HG03469 (cell line): ENCODE measurements around the gene PSMD13.
"Not testable (repeated sequence)": the region's sequence is repeated elsewhere in the genome, so short reads cannot be mapped to it uniquely, and the experiment has no call there.

Experiments used
- ATAC-seq: cut with Tn5 transposase; IDR thresholded peaks from one replicate; pipeline ENCODE4 v1.9.1; 2021; ENCODE audit warnings: mild to moderate bottlenecking, moderate library complexity, moderate number of reproducible peaks; ENCODE audit not compliant: unreplicated experiment

PSMD13 gene

GRCh38 chr11:285894-286220 is 49.1 kb downstream of the PSMD13 start:
- ATAC-seq = no peak

- not testable (repeated sequence) for ATAC-seq
Measured at GRCh38 chr11:286977-287820, 50.4 kb downstream of the PSMD13 start.

- no peak for ATAC-seq
Measured at GRCh38 chr11:287821-288477, 51.2 kb downstream of the PSMD13 start.

GRCh38 chr11:288478-289397 is 52.0 kb downstream of the PSMD13 start, which contains the start of gene PGGHG:
Gene PGGHG, plus strand, starts transcription at chr11:289126. Its CDS starts 691 bp downstream, at chr11:289817.
- no peak for ATAC-seq

- no peak for ATAC-seq
Measured at GRCh38 chr11:289398-289711, 52.6 kb downstream of the PSMD13 start.

- ATAC-seq = no peak
Measured at GRCh38 chr11:289712-290620, 53.2 kb downstream of the PSMD13 start.

- ATAC-seq = no peak
Measured at GRCh38 chr11:290621-291231, 54.0 kb downstream of the PSMD13 start.

GRCh38 chr11:291281-292210 is 54.8 kb downstream of the PSMD13 start:
- no peak for ATAC-seq

- no peak for ATAC-seq
Measured at GRCh38 chr11:292211-293121, 55.7 kb downstream of the PSMD13 start.

- no peak for ATAC-seq
Measured at GRCh38 chr11:293271-293851, 56.6 kb downstream of the PSMD13 start.

GRCh38 chr11:293852-294661 is 57.3 kb downstream of the PSMD13 start:
- ATAC-seq = no peak

- no peak for ATAC-seq
Measured at GRCh38 chr11:294780-295179, 58.0 kb downstream of the PSMD13 start.

- no peak for ATAC-seq
Measured at GRCh38 chr11:295351-296170, 58.8 kb downstream of the PSMD13 start.

- ATAC-seq = no peak
Measured at GRCh38 chr11:296171-297050, 59.6 kb downstream of the PSMD13 start.

GRCh38 chr11:297051-297585 is 60.3 kb downstream of the PSMD13 start:
- no peak for ATAC-seq
